Measurements from ENCODE around the gene HBP1.
A peak's percentile ranks its signal among the peaks of the same experiment; 100 is the strongest.

Gene HBP1

GRCh38 chr7:107168233-107169119 is at the start of gene HBP1:
Gene HBP1 (plus strand): TSS chr7:107169003. CDS start chr7:107179894, 10,891 bp downstream.
- ATAC-seq: peak; percentile 93
- TF ChIP-seq TCF4 (CRISPR knock-in tag; IDR thresholded peaks at IDR 0.05; ENCODE audit: borderline replicate concordance) (peak; percentile 26; the same call in 1 of the 2 replicates), ZFP30 (CRISPR knock-in tag; IDR thresholded peaks at IDR 0.05) (no peak), ISL1 (CRISPR knock-in tag; IDR thresholded peaks at IDR 0.05) (0 out of 2 replicates have a peak, but pooled peaks have one; percentile 4), OSR1 (CRISPR knock-in tag; IDR thresholded peaks at IDR 0.05) (no peak), ZNF70 (CRISPR knock-in tag; IDR thresholded peaks at IDR 0.05) (0 out of 2 replicates have a peak, but pooled peaks have one; percentile 6), GLIS3 (CRISPR knock-in tag; IDR thresholded peaks at IDR 0.05) (peak; percentile 40; the same call in 1 of the 2 replicates), ZNF8 (CRISPR knock-in tag; IDR thresholded peaks at IDR 0.05) (no peak), PATZ1 (CRISPR knock-in tag; IDR thresholded peaks at IDR 0.05; ENCODE audit: borderline replicate concordance) (no peak), SNAI2 (CRISPR knock-in tag; IDR thresholded peaks at IDR 0.05) (no peak), CSRNP3 (CRISPR knock-in tag; IDR thresholded peaks at IDR 0.05) (peak; percentile 54; the same call in 1 of the 2 replicates), ESRRG (CRISPR knock-in tag; IDR thresholded peaks at IDR 0.05) (no peak), ZC3H10 (CRISPR knock-in tag; IDR thresholded peaks at IDR 0.05) (no peak), POU6F1 (CRISPR knock-in tag; IDR thresholded peaks at IDR 0.05; ENCODE audit: borderline replicate concordance, low read depth) (no peak), ZFP3 (CRISPR knock-in tag; IDR thresholded peaks at IDR 0.05) (peak; percentile 37; the same call in 1 of the 2 replicates)

GRCh38 chr7:107119376-107120105 is 49.3 kb upstream of the HBP1 start:
- ATAC-seq: no peak
- no peak for TF ChIP-seq CSRNP3 (CRISPR knock-in tag; IDR thresholded peaks at IDR 0.05)
- TF ChIP-seq TSHZ2 (CRISPR knock-in tag; IDR thresholded peaks at IDR 0.05): no peak
- no peak for TF ChIP-seq TCF4 (CRISPR knock-in tag; IDR thresholded peaks at IDR 0.05; ENCODE audit: borderline replicate concordance)
- TF ChIP-seq RARB (CRISPR knock-in tag; IDR thresholded peaks at IDR 0.05): no peak
- TF ChIP-seq BACH2 (CRISPR knock-in tag; IDR thresholded peaks at IDR 0.05; ENCODE audit: borderline replicate concordance): no peak
- TF ChIP-seq PPARA (CRISPR knock-in tag; IDR thresholded peaks at IDR 0.05; ENCODE audit: borderline replicate concordance): no peak
- TF ChIP-seq PATZ1 (CRISPR knock-in tag; IDR thresholded peaks at IDR 0.05; ENCODE audit: borderline replicate concordance): no peak
- no peak for TF ChIP-seq SNAI2 (CRISPR knock-in tag; IDR thresholded peaks at IDR 0.05)
